HG03066 (cell line): ENCODE results near the gene RXFP2.

Experiments used
- ATAC-seq: cut with Tn5 transposase; IDR thresholded peaks from one replicate; pipeline ENCODE4 v1.9.1; 2021; ENCODE audit warnings: low read depth; ENCODE audit not compliant: unreplicated experiment

Gene RXFP2

GRCh38 chr13:31765138-31765785 is 25.9 kb downstream of the RXFP2 start:
- ATAC-seq: no peak

- ATAC-seq: no peak
Measured at GRCh38 chr13:31767175-31767900, 28.0 kb downstream of the RXFP2 start.

- ATAC-seq: no peak
Measured at GRCh38 chr13:31768351-31768750, 29.0 kb downstream of the RXFP2 start.

GRCh38 chr13:31769575-31769974 is 30.2 kb downstream of the RXFP2 start:
- no peak for ATAC-seq

GRCh38 chr13:31772231-31772630 is 32.9 kb downstream of the RXFP2 start:
- ATAC-seq: no peak

GRCh38 chr13:31773538-31773937 is 34.2 kb downstream of the RXFP2 start:
- no peak for ATAC-seq

GRCh38 chr13:31774186-31774750 is 34.9 kb downstream of the RXFP2 start:
- no peak for ATAC-seq

GRCh38 chr13:31775148-31775547 is 35.8 kb downstream of the RXFP2 start:
- ATAC-seq: no peak

GRCh38 chr13:31775686-31776085 is 36.4 kb downstream of the RXFP2 start:
- no peak for ATAC-seq

- no peak for ATAC-seq
Measured at GRCh38 chr13:31781064-31781463, 41.7 kb downstream of the RXFP2 start.

GRCh38 chr13:31786011-31786410 is 46.7 kb downstream of the RXFP2 start:
- ATAC-seq: no peak

- no peak for ATAC-seq
Measured at GRCh38 chr13:31790992-31791391, 51.7 kb downstream of the RXFP2 start.

- no peak for ATAC-seq
Measured at GRCh38 chr13:31793246-31793645, 53.9 kb downstream of the RXFP2 start.

GRCh38 chr13:31794452-31794851 is 55.1 kb downstream of the RXFP2 start:
- ATAC-seq: no peak

- no peak for ATAC-seq
Measured at GRCh38 chr13:31797154-31797775, 57.9 kb downstream of the RXFP2 start.

- no peak for ATAC-seq
Measured at GRCh38 chr13:31798189-31798588, 58.9 kb downstream of the RXFP2 start.

GRCh38 chr13:31801088-31801487 is 61.8 kb downstream of the RXFP2 start:
- no peak for ATAC-seq

GRCh38 chr13:31803311-31803710 is 64.0 kb downstream of the RXFP2 start:
- no peak for ATAC-seq

GRCh38 chr13:31805841-31806240 is 66.5 kb downstream of the RXFP2 start:
- ATAC-seq: no peak

- no peak for ATAC-seq
Measured at GRCh38 chr13:31807090-31807541, 67.8 kb downstream of the RXFP2 start.

- ATAC-seq: no peak
Measured at GRCh38 chr13:31814536-31814935, 75.2 kb downstream of the RXFP2 start.
